Measurements from ENCODE around the gene KRTAP7-1. TPM values are rescaled to one million over a fixed set of nuclear protein-coding genes. Genes with fewer than 3 reads are reported as not detected.

Gene KRTAP7-1
- total and polyA plus RNA-seq, 2 of the 8 experiments (the other 6 are each of a cell fraction or from before 2014, with no cell fraction given) = not detected

DNA sequence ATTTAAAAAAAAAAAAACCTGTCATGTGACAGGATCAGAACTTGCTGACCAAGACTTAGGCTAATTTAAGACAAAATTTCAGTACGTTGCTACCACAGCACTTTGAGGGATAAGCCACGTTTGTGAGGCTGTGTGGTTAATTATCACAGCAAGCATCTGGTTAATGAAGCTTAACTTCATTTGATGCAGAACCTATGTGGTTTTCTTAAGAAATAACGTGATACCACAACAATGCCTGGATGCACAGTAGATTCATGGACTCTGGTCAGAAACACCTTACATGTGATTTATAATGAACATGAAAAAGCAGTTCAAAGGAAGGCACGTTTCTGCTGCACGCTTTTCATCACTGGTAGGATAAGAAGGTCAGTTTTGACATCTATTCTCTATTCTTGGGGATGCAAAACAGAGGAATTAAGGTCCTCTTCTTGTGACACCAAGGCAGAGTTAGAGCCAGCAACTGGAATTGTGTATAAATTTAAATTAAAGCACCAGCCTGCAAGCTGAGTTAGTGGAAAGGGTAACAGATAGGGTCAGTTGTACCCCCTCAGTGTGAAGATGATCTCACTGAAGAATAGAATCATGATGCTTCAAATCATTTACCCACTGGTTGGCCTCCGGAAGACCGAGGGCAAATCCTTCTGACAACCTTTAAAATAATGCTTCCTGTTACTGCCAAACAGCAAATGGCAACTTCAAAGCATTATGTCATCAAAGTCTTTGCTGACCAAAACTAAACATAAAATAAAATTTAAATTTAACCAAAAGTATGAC is 10.5 kb downstream of the KRTAP7-1 start (continued):
- TF ChIP-seq TCF12 (IDR thresholded peaks at IDR 0.05; ENCODE audit: low read depth, low read length) = no peak
- TF ChIP-seq CHD2 (IDR thresholded peaks at IDR 0.05; ENCODE audit: low read length) = no peak
- TF ChIP-seq GTF2F1 (IDR thresholded peaks at IDR 0.05; ENCODE audit: borderline replicate concordance, low read depth, low read length) = no peak
- no peak for TF ChIP-seq KDM5A (IDR thresholded peaks at IDR 0.05; ENCODE audit: low read length)
- no peak for TF ChIP-seq RBBP5 (IDR thresholded peaks at IDR 0.05; ENCODE audit: borderline replicate concordance, low read depth, low read length)
- no peak for TF ChIP-seq SIN3A (conservative IDR thresholded peaks at IDR 0.05 in 1 of 2, IDR thresholded peaks at IDR 0.05 in 1 of 2; ENCODE audit: low read depth in 1 of 2, low read length in 2 of 2)
- TF ChIP-seq ATF2 (IDR thresholded peaks at IDR 0.05; ENCODE audit: low read length) = no peak
- no peak for TF ChIP-seq TAF1 (IDR thresholded peaks at IDR 0.05; ENCODE audit: low read depth, low read length)
- TF ChIP-seq HDAC2 (IDR thresholded peaks at IDR 0.05; ENCODE audit: borderline replicate concordance in 1 of 2, low read depth in 2 of 2, low read length in 2 of 2) = no peak
